Measurements from ENCODE around the gene POLR2H.

Gene POLR2H

GRCh38 chr3:184322731-184323487 lies 38.6 kb upstream of the POLR2H start:
- H3K36me3 ChIP-seq (ENCODE audit: control insufficient read depth in 2 of 2, insufficient read depth in 2 of 2, low read length in 2 of 2), result peaks cover 77 to 80% of the 10 kb centered on the region in 2 donors
- H3K9ac ChIP-seq (ENCODE audit: low read depth in 1 of 2, low read length in 2 of 2), result no peak overlapping the region
- peaks cover 12 to 18% of the 10 kb centered on the region in 2 donors for H3K4me1 ChIP-seq (ENCODE audit: control insufficient read depth in 2 of 2, insufficient read depth in 2 of 2, low read length in 2 of 2)
- no peaks in the 10 kb centered on the region for H3K27me3 ChIP-seq (ENCODE audit: control insufficient read depth in 2 of 2, insufficient read depth in 2 of 2, low read length in 2 of 2)
- H3K4me3 ChIP-seq (ENCODE audit: low read length in 2 of 2), result no peak overlapping the region
- no peak overlapping the region for H3K27ac ChIP-seq (ENCODE audit: low read depth in 2 of 2, low read length in 2 of 2)
- H3K9me3 ChIP-seq (ENCODE audit: control insufficient read depth in 2 of 2, low read length in 2 of 2), result no peaks in the 10 kb centered on the region

GRCh38 chr3:184323696-184324095 lies 37.8 kb upstream of the POLR2H start:
- H3K9me3 ChIP-seq (ENCODE audit: control insufficient read depth in 2 of 2, low read length in 2 of 2), result no peaks in the 10 kb centered on the region
- no peaks in the 10 kb centered on the region for H3K27me3 ChIP-seq (ENCODE audit: control insufficient read depth in 2 of 2, insufficient read depth in 2 of 2, low read length in 2 of 2)
- H3K9ac ChIP-seq (ENCODE audit: low read depth in 1 of 2, low read length in 2 of 2), result no peak overlapping the region
- peaks cover 12 to 16% of the 10 kb centered on the region in 2 donors for H3K4me1 ChIP-seq (ENCODE audit: control insufficient read depth in 2 of 2, insufficient read depth in 2 of 2, low read length in 2 of 2)
- H3K27ac ChIP-seq (ENCODE audit: low read depth in 2 of 2, low read length in 2 of 2), result no peak overlapping the region
- no peak overlapping the region for H3K4me3 ChIP-seq (ENCODE audit: low read length in 2 of 2)
- H3K36me3 ChIP-seq (ENCODE audit: control insufficient read depth in 2 of 2, insufficient read depth in 2 of 2, low read length in 2 of 2), result peaks cover 83 to 85% of the 10 kb centered on the region in 2 donors

- H3K36me3 ChIP-seq (ENCODE audit: control insufficient read depth in 2 of 2, insufficient read depth in 2 of 2, low read length in 2 of 2), result peaks cover 91 to 94% of the 10 kb centered on the region in 2 donors
- no peaks in the 10 kb centered on the region for H3K27me3 ChIP-seq (ENCODE audit: control insufficient read depth in 2 of 2, insufficient read depth in 2 of 2, low read length in 2 of 2)
- H3K4me1 ChIP-seq (ENCODE audit: control insufficient read depth in 2 of 2, insufficient read depth in 2 of 2, low read length in 2 of 2), result peaks cover 2 to 3% of the 10 kb centered on the region in 2 donors
- H3K4me3 ChIP-seq (ENCODE audit: low read length in 2 of 2), result no peak overlapping the region
- no peak overlapping the region for H3K27ac ChIP-seq (ENCODE audit: low read depth in 2 of 2, low read length in 2 of 2)
- no peak overlapping the region for H3K9ac ChIP-seq (ENCODE audit: low read depth in 1 of 2, low read length in 2 of 2)
- H3K9me3 ChIP-seq (ENCODE audit: control insufficient read depth in 2 of 2, low read length in 2 of 2), result no peaks in the 10 kb centered on the region
Measured at GRCh38 chr3:184325269-184325668, 36.2 kb upstream of the POLR2H start.

DNA sequence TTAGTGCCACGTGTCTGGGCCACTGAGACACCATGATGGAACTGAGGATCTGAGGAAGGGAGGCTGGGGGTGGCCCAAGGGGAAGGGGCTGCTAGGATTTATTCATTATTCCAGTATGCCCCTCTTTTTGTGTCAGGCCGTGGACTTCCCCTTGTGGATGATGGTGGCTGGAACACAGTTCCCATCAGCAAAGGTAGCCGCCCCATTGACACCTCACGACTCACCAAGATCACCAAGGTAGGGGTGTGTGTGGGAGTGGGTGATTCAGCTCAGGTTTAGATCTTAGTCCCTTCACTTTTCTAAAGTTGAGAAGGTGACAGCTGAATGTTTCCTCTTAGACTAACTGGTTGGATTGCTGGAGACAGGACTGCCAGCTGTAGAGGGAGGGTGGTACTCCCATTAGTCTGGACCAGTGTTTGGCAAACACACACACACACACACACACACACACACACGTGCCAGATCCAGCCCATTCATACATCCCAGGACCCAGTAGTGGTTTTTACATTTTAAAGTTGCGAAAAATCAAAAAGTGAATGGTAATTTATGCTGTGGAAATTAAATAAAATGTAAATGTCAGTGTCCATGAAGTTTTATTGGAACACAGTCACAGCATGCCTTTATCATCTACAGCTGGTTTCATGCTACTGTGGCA lies 35.7 kb upstream of the POLR2H start:
- no peaks in the 10 kb centered on the region for H3K27me3 ChIP-seq (ENCODE audit: control insufficient read depth in 2 of 2, insufficient read depth in 2 of 2, low read length in 2 of 2)
- H3K9me3 ChIP-seq (ENCODE audit: control insufficient read depth in 2 of 2, low read length in 2 of 2), result no peaks in the 10 kb centered on the region
- H3K36me3 ChIP-seq (ENCODE audit: control insufficient read depth in 2 of 2, insufficient read depth in 2 of 2, low read length in 2 of 2), result peaks cover 88 to 93% of the 10 kb centered on the region in 2 donors
- no peak overlapping the region for H3K27ac ChIP-seq (ENCODE audit: low read depth in 2 of 2, low read length in 2 of 2)
- H3K4me1 ChIP-seq (ENCODE audit: control insufficient read depth in 2 of 2, insufficient read depth in 2 of 2, low read length in 2 of 2), result no peaks in the 10 kb centered on the region
- no peak overlapping the region for H3K9ac ChIP-seq (ENCODE audit: low read depth in 1 of 2, low read length in 2 of 2)
- H3K4me3 ChIP-seq (ENCODE audit: low read length in 2 of 2), result no peak overlapping the region

- Histone ChIP-seq H3K27me3 (ENCODE audit: control insufficient read depth in 2 of 2, insufficient read depth in 2 of 2, low read length in 2 of 2) (no peaks in the 10 kb centered on the region), H3K9ac (ENCODE audit: low read depth in 1 of 2, low read length in 2 of 2) (no peak overlapping the region), H3K27ac (ENCODE audit: low read depth in 2 of 2, low read length in 2 of 2) (no peak overlapping the region), H3K4me3 (ENCODE audit: low read length in 2 of 2) (no peak overlapping the region), H3K4me1 (ENCODE audit: control insufficient read depth in 2 of 2, insufficient read depth in 2 of 2, low read length in 2 of 2) (no peaks in the 10 kb centered on the region), H3K9me3 (ENCODE audit: control insufficient read depth in 2 of 2, low read length in 2 of 2) (no peaks in the 10 kb centered on the region), H3K36me3 (ENCODE audit: control insufficient read depth in 2 of 2, insufficient read depth in 2 of 2, low read length in 2 of 2) (peaks cover 88 to 93% of the 10 kb centered on the region in 2 donors)
Measured at GRCh38 chr3:184327171-184327570, 34.3 kb upstream of the POLR2H start.

GRCh38 chr3:184328516-184328915 lies 33.0 kb upstream of the POLR2H start:
- H3K4me1 ChIP-seq (ENCODE audit: control insufficient read depth in 2 of 2, insufficient read depth in 2 of 2, low read length in 2 of 2), result no peaks in the 10 kb centered on the region
- H3K9ac ChIP-seq (ENCODE audit: low read depth in 1 of 2, low read length in 2 of 2), result no peak overlapping the region
- H3K4me3 ChIP-seq (ENCODE audit: low read length in 2 of 2), result no peak overlapping the region
- no peaks in the 10 kb centered on the region for H3K9me3 ChIP-seq (ENCODE audit: control insufficient read depth in 2 of 2, low read length in 2 of 2)
- peaks cover 87 to 93% of the 10 kb centered on the region in 2 donors for H3K36me3 ChIP-seq (ENCODE audit: control insufficient read depth in 2 of 2, insufficient read depth in 2 of 2, low read length in 2 of 2)
- no peak overlapping the region for H3K27ac ChIP-seq (ENCODE audit: low read depth in 2 of 2, low read length in 2 of 2)
- no peaks in the 10 kb centered on the region for H3K27me3 ChIP-seq (ENCODE audit: control insufficient read depth in 2 of 2, insufficient read depth in 2 of 2, low read length in 2 of 2)

DNA sequence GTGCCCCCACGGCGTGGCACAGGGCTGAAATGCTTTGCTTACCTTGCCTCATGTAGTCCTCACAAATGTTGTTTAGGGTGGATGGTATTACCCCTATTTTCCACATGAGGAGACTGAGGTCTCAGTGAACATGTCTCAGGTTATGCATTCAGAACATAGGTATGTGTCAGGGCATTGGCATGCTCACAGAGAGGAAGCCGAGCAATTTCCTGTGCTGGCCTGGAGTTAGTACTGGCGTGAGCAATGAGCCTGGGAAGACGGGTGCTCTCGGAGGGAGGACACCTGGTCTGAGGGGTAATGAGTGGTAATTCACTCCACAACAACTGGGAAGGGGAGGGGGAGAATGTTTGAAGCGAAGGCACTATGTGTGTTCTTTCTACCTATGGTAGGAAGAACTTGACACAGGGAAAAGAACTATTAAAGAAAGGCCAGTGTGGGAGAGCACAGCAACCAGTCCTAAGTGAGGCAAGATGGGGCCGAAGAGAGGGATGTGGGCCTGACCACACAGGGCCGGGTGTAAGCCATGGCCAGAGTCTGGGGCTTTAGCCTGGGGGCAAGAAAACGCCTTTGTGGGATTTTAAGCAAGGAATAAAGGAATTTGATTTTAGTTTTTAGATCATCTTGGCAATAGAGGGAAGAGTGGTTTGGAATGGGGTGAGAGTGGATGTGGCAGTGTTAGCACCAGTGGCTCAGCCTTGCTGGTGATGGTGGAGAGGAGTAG lies 29.0 kb upstream of the POLR2H start:
- H3K9me3 ChIP-seq (ENCODE audit: control insufficient read depth in 2 of 2, low read length in 2 of 2), result no peaks in the 10 kb centered on the region
- H3K9ac ChIP-seq (ENCODE audit: low read depth in 1 of 2, low read length in 2 of 2), result no peak overlapping the region
- H3K27ac ChIP-seq (ENCODE audit: low read depth in 2 of 2, low read length in 2 of 2), result no peak overlapping the region
- H3K27me3 ChIP-seq (ENCODE audit: control insufficient read depth in 2 of 2, insufficient read depth in 2 of 2, low read length in 2 of 2), result no peaks in the 10 kb centered on the region
- peaks cover 58 to 69% of the 10 kb centered on the region in 2 donors for H3K36me3 ChIP-seq (ENCODE audit: control insufficient read depth in 2 of 2, insufficient read depth in 2 of 2, low read length in 2 of 2)
- peaks cover 16 to 18% of the 10 kb centered on the region in 2 donors for H3K4me1 ChIP-seq (ENCODE audit: control insufficient read depth in 2 of 2, insufficient read depth in 2 of 2, low read length in 2 of 2)
- no peak overlapping the region for H3K4me3 ChIP-seq (ENCODE audit: low read length in 2 of 2)

- no peaks in the 10 kb centered on the region for H3K9me3 ChIP-seq (ENCODE audit: control insufficient read depth in 2 of 2, low read length in 2 of 2)
- H3K27ac ChIP-seq (ENCODE audit: low read depth in 2 of 2, low read length in 2 of 2), result no peak overlapping the region
- H3K9ac ChIP-seq (ENCODE audit: low read depth in 1 of 2, low read length in 2 of 2), result no peak overlapping the region
- H3K4me1 ChIP-seq (ENCODE audit: control insufficient read depth in 2 of 2, insufficient read depth in 2 of 2, low read length in 2 of 2), result peaks cover 22 to 24% of the 10 kb centered on the region in 2 donors
- peaks cover 51 to 63% of the 10 kb centered on the region in 2 donors for H3K36me3 ChIP-seq (ENCODE audit: control insufficient read depth in 2 of 2, insufficient read depth in 2 of 2, low read length in 2 of 2)
- H3K27me3 ChIP-seq (ENCODE audit: control insufficient read depth in 2 of 2, insufficient read depth in 2 of 2, low read length in 2 of 2), result no peaks in the 10 kb centered on the region
- no peak overlapping the region for H3K4me3 ChIP-seq (ENCODE audit: low read length in 2 of 2)
Measured at GRCh38 chr3:184333190-184333589, 28.3 kb upstream of the POLR2H start.

DNA sequence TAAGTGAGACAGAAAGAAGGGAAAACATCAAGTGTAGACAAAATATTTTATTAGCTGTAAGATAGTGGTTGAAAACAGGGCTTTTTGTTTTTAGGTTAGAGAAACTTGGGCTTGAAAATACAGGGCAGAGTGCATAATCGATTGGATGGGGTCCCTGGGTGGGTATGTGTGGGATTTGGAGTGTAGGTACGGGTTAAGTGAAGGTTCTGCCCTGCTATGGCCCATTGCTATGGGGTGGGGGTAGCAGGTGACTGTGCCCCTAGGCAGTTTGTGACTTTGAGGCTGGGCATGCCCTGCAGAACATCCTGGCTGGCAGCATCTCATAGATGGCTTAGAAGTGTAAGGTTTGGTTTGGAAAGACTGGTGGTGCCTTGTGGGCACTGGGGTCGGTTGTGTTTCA lies 27.8 kb upstream of the POLR2H start:
- H3K27ac ChIP-seq (ENCODE audit: low read depth in 2 of 2, low read length in 2 of 2), result no peak overlapping the region
- peaks cover 46 to 58% of the 10 kb centered on the region in 2 donors for H3K36me3 ChIP-seq (ENCODE audit: control insufficient read depth in 2 of 2, insufficient read depth in 2 of 2, low read length in 2 of 2)
- H3K9me3 ChIP-seq (ENCODE audit: control insufficient read depth in 2 of 2, low read length in 2 of 2), result no peaks in the 10 kb centered on the region
- no peak overlapping the region for H3K4me3 ChIP-seq (ENCODE audit: low read length in 2 of 2)
- peaks cover 22 to 25% of the 10 kb centered on the region in 2 donors for H3K4me1 ChIP-seq (ENCODE audit: control insufficient read depth in 2 of 2, insufficient read depth in 2 of 2, low read length in 2 of 2)
- H3K27me3 ChIP-seq (ENCODE audit: control insufficient read depth in 2 of 2, insufficient read depth in 2 of 2, low read length in 2 of 2), result no peaks in the 10 kb centered on the region
- no peak overlapping the region for H3K9ac ChIP-seq (ENCODE audit: low read depth in 1 of 2, low read length in 2 of 2)

All from mucosa of rectum (tissue), 2 donors.